Glutamatergic neuron (in vitro differentiated cells): ENCODE measurements around the gene EMC1. TPM values are rescaled to one million over a fixed set of nuclear protein-coding genes. Genes with fewer than 3 reads are reported as not detected.

Experiments
- DNase-seq: peaks from one replicate; pipeline ENCODE4 v3.0.0; 2022
- H3K27ac Mint-ChIP-seq: one replicate; pipeline ENCODE4 v1.8.0; 2020; ENCODE audit warnings: mild to moderate bottlenecking, mixed read lengths, inconsistent platforms; ENCODE audit not compliant: unreplicated experiment
- H3K27me3 Mint-ChIP-seq: one replicate; pipeline ENCODE4 v1.8.0; 2020; ENCODE audit warnings: mild to moderate bottlenecking, moderate library complexity, mixed read lengths, inconsistent platforms; ENCODE audit not compliant: unreplicated experiment
- H3K36me3 Mint-ChIP-seq: one replicate; pipeline ENCODE4 v1.8.0; 2020; ENCODE audit warnings: mild to moderate bottlenecking, mixed read lengths, inconsistent platforms; ENCODE audit not compliant: unreplicated experiment
- H3K4me1 Mint-ChIP-seq: one replicate; pipeline ENCODE4 v1.8.0; 2020; ENCODE audit warnings: mild to moderate bottlenecking, low read depth, mixed read lengths, inconsistent platforms; ENCODE audit not compliant: unreplicated experiment
- H3K4me3 Mint-ChIP-seq: one replicate; pipeline ENCODE4 v1.8.0; 2020; ENCODE audit warnings: mild to moderate bottlenecking, mixed read lengths, inconsistent platforms; ENCODE audit not compliant: unreplicated experiment
- H3K9me3 Mint-ChIP-seq: one replicate; pipeline ENCODE4 v1.8.0; 2020; ENCODE audit warnings: mild to moderate bottlenecking, moderate library complexity, mixed read lengths, inconsistent platforms; ENCODE audit not compliant: unreplicated experiment
- CTCF ChIP-seq: fragments of 200-600 bp; sonication (generic); IDR thresholded peaks from one replicate; pipeline ENCODE4 v1.5.0; 2021; ENCODE audit not compliant: partially characterized antibody, unreplicated experiment
- total RNA-seq: library from RNA; stranded (reverse); fragmentation: NEBNext Ultra II Directional; extraction: Animal tissue kit (Norgen Biotek cat#: 25700); gene quantifications from one replicate; pipeline ENCODE4 v1.2.1, GENCODE V29; 2021; ENCODE audit not compliant: unreplicated experiment

EMC1 gene
- total RNA-seq, 1 donor from 2014 or later = 98.9 TPM

GRCh38 chr1:19255288-19255687, 4.0 kb upstream of the EMC1 start:
- H3K36me3 Mint-ChIP-seq = no peaks in the 10 kb centered on the region

DNA sequence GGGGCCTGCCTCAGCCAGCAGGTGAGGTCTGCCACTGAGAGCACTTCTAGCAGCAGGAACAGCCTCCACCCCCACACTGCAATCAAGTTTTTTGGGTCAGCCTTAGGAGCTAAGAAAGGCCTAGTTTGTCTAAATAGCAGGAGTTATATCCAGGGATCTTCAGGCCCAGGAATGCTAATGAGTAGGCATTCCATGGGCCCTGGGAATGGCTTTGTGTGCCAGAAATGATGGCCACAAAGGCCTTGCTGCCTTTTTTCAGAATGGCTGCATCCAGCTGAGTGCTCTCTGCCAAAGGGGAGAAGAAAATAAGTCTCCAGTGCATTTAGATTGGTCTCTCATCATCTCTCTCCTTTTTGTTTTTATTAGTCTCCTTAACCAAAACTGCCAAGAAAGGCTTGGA, 3.1 kb upstream of the EMC1 start:
- Mint-ChIP-seq H3K27me3 (peaks cover 1% of the 10 kb centered on the region), H3K27ac (no peak overlapping the region), H3K9me3 (peaks cover 7% of the 10 kb centered on the region), H3K36me3 (no peaks in the 10 kb centered on the region), H3K4me3 (no peak overlapping the region), H3K4me1 (peaks cover 10% of the 10 kb centered on the region)
- TF ChIP-seq CTCF = no peak
- no peak for DNase-seq

More at GRCh38 chr1:19255288-19255687, 4.0 kb upstream of the EMC1 start:
- peaks cover 1% of the 10 kb centered on the region for H3K27me3 Mint-ChIP-seq
- H3K27ac Mint-ChIP-seq = no peak overlapping the region
- H3K9me3 Mint-ChIP-seq = peaks cover 7% of the 10 kb centered on the region
- no peak for TF ChIP-seq CTCF
- no peak for DNase-seq
- H3K4me1 Mint-ChIP-seq = peaks cover 8% of the 10 kb centered on the region
- H3K4me3 Mint-ChIP-seq = no peak overlapping the region

- Mint-ChIP-seq H3K4me1 (peaks cover 10% of the 10 kb centered on the region), H3K27ac (peak overlapping the region; percentile 94), H3K27me3 (peaks cover 1% of the 10 kb centered on the region), H3K4me3 (peak overlapping the region; percentile 95), H3K9me3 (peaks cover 5% of the 10 kb centered on the region), H3K36me3 (no peaks in the 10 kb centered on the region)
- TF ChIP-seq CTCF = no peak
- no peak for DNase-seq
Observed at GRCh38 chr1:19250629-19251304, 557 bp downstream of the EMC1 start.

GRCh38 chr1:19240673-19241538, 10.4 kb downstream of the EMC1 start:
- peak; percentile 85 for TF ChIP-seq CTCF

DNA sequence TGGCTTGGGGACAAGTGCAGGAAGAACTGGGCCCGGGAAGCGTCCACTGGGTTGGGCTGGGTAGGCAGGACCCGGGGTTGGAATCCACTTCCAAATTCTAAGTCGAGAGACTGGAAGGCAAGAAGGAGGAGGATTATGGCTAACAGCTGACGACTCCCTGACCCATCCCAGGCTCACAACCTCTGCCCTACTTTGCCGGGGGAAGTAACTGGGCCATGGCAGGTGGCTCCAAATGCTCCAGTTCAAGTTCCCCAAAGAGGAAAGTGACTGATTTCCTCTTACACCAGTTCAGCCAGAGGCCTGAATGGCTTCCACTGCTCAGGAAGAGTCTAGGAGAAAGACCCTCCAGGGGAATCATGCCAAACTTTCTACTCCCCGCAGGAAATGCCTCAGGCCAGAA, 11.4 kb downstream of the EMC1 start:
- H3K27me3 Mint-ChIP-seq = peaks cover 3% of the 10 kb centered on the region
- H3K4me1 Mint-ChIP-seq = peaks cover 6% of the 10 kb centered on the region
- no peak for TF ChIP-seq CTCF
- no peak overlapping the region for H3K4me3 Mint-ChIP-seq
- H3K9me3 Mint-ChIP-seq = peaks cover 2% of the 10 kb centered on the region
- no peak for DNase-seq
- no peaks in the 10 kb centered on the region for H3K36me3 Mint-ChIP-seq
- H3K27ac Mint-ChIP-seq = peak overlapping the region; percentile 90

More at GRCh38 chr1:19240673-19241538, 10.4 kb downstream of the EMC1 start:
- Mint-ChIP-seq H3K4me3 (peak overlapping the region; percentile 22), H3K9me3 (peaks cover 2% of the 10 kb centered on the region), H3K27me3 (peaks cover 3% of the 10 kb centered on the region), H3K4me1 (peaks cover 6% of the 10 kb centered on the region), H3K27ac (peak overlapping the region; percentile 90), H3K36me3 (no peaks in the 10 kb centered on the region)
- peak; percentile 83 for DNase-seq
